22Rv1 (cell line): ENCODE measurements around the gene RIPK1.
"Not testable (repeated sequence)": the region's sequence is repeated elsewhere in the genome, so short reads cannot be mapped to it uniquely, and the experiment has no call there.

Experiments used
- H3K27ac ChIP-seq: fragments of 450-650 bp; 2 replicates; pipeline ENCODE4 v1.5.1; 2017
- ZFX ChIP-seq: fragments of 450-650 bp; IDR thresholded peaks from 2 replicates; pipeline ENCODE4 v1.6.1; 2017; ENCODE audit warnings: antibody characterized with exemption, borderline replicate concordance
- TF ChIP-seq, protein P1 (sequence below): fragments of 450-650 bp; IDR thresholded peaks from 2 replicates; pipeline ENCODE4 v1.5.1; 2017; ENCODE audit warnings: mild to moderate bottlenecking

The RIPK1 gene

DNA sequence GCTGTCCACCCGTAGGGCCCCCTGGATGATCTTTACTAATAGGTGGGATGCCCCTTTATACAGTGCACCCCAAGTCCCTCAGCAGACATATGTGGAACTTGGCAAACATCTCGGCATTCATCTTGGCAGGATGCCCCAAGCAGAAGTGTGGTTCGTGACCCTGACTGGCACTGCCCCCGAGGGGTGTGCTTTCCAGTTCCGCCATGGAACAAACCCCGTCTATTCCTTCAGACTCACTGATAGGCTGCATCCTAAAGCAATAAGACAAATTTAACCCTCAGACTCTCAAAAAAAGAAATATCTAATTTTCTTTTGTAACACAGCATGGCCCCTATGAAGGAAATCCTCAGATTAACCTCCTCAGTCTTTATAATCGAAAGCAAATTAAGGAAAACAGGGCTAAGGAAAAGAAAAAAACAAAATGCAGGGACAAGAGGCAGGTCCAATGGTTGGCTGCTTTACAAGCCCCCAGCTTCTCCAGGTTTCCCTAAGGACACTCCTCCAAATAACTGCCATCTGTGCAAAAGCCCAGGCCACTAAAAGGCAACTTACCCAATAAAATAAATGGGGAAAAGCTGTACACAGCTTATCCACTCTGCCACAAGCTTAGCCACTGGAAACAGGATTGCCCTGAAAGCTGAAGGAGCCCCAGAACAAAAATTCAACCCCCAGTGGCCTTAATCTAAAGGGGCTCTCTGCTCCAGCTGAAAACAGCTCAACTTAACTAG is 30.5 kb upstream of the RIPK1 start:
- TF ChIP-seq, protein P1, sequence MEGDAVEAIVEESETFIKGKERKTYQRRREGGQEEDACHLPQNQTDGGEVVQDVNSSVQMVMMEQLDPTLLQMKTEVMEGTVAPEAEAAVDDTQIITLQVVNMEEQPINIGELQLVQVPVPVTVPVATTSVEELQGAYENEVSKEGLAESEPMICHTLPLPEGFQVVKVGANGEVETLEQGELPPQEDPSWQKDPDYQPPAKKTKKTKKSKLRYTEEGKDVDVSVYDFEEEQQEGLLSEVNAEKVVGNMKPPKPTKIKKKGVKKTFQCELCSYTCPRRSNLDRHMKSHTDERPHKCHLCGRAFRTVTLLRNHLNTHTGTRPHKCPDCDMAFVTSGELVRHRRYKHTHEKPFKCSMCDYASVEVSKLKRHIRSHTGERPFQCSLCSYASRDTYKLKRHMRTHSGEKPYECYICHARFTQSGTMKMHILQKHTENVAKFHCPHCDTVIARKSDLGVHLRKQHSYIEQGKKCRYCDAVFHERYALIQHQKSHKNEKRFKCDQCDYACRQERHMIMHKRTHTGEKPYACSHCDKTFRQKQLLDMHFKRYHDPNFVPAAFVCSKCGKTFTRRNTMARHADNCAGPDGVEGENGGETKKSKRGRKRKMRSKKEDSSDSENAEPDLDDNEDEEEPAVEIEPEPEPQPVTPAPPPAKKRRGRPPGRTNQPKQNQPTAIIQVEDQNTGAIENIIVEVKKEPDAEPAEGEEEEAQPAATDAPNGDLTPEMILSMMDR = no peak
- TF ChIP-seq ZFX = no peak
- no peak overlapping the region for H3K27ac ChIP-seq

- no peak overlapping the region for H3K27ac ChIP-seq
- TF ChIP-seq, protein P1 = no peak
- TF ChIP-seq ZFX = no peak
Measured at GRCh38 chr6:3039384-3039783, 28.9 kb upstream of the RIPK1 start.

- TF ChIP-seq ZFX = no peak
- H3K27ac ChIP-seq = no peak overlapping the region
Measured at GRCh38 chr6:3041147-3041546, 27.1 kb upstream of the RIPK1 start.

DNA sequence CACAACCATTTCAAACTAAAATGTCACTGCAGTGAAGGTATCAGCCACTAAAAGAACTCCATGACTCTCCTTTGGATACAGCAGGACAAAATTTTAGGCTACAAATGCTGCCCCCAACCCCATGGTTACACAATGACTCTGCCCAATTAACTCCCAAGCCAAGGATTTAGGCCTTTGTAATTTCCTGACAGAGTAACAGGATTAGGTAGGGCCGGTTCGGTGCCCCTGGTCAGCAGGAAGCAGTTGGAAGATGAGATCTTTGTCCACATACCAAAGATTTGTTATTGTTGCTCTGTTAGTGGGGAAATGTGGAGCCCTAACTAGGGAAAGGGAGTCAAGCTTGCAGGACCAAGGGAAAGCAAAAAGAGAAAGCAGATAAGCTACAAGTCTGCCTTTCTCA is 26.7 kb upstream of the RIPK1 start:
- H3K27ac ChIP-seq = no peak overlapping the region
- TF ChIP-seq, protein P1 = no peak
- TF ChIP-seq ZFX = no peak

GRCh38 chr6:3045369-3045768 is 22.9 kb upstream of the RIPK1 start:
- no peak for TF ChIP-seq ZFX
- TF ChIP-seq, protein P1 = no peak
- H3K27ac ChIP-seq = no peak overlapping the region

DNA sequence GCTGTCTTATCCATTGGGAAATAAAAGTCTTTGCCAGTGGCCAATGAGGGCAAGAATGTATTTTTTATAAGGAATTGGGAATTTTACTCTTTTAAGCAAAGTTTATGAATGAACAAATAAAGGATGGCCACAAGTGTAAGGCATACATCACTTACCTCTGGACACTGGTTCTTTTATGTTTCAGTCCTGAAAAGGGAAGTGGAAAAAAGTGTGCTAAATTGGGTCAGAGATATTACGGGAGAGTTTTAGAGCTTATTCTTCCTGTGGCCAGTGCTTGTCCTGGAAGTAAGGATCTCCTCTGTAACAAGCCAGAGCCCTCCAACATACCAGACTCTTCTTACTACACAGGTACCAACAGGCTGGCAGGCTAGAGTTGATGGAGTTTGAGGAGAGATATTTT is 22.5 kb upstream of the RIPK1 start:
- TF ChIP-seq, protein P1 = no peak
- no peak for TF ChIP-seq ZFX

DNA sequence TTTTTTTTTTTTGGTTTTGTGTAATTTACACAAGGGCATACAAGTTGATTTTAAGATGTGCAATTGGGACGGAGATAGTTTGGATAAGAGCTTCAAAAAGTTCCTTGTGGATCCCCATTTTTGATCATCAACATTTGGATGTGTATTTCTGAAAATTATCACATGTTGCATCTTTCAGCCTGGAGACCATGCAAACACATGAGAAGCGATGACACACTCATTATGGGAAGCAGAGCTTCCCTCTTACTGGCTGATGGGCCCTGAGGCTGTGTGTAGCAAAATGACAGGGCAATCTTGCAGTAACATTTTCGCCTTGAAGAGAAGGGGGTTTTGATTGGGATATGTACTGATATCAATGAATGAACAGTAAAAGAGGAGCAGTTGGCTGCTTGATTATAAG is 22.0 kb upstream of the RIPK1 start:
- TF ChIP-seq, protein P1 = no peak
- no peak for TF ChIP-seq ZFX
- H3K27ac ChIP-seq = no peak overlapping the region

More for the DNA sequence above, 22.5 kb upstream of the RIPK1 start:
- H3K27ac ChIP-seq = no peak overlapping the region

DNA sequence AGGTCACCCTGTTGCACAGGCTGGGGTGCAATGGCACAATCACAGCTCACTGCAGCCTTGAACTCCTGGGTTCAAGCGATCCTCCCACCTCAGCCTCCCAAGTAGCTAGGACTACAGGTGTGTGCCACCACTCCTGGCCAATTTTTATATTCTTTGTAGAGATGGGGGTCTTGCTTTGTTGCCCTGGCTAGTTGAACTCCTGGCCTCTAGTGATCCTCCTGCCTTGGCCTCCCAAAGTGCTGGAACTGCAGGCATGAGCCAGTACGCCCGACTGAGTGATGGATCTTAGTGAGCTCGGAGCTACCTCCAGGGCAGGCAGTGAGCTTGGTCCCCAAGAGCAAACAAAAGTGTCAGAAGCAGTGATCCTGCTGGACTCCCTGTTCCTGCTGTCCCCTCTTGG is 20.3 kb upstream of the RIPK1 start:
- H3K27ac ChIP-seq = not testable (repeated sequence)
